Measurements from ENCODE around the gene BNC2.

The BNC2 gene

DNA sequence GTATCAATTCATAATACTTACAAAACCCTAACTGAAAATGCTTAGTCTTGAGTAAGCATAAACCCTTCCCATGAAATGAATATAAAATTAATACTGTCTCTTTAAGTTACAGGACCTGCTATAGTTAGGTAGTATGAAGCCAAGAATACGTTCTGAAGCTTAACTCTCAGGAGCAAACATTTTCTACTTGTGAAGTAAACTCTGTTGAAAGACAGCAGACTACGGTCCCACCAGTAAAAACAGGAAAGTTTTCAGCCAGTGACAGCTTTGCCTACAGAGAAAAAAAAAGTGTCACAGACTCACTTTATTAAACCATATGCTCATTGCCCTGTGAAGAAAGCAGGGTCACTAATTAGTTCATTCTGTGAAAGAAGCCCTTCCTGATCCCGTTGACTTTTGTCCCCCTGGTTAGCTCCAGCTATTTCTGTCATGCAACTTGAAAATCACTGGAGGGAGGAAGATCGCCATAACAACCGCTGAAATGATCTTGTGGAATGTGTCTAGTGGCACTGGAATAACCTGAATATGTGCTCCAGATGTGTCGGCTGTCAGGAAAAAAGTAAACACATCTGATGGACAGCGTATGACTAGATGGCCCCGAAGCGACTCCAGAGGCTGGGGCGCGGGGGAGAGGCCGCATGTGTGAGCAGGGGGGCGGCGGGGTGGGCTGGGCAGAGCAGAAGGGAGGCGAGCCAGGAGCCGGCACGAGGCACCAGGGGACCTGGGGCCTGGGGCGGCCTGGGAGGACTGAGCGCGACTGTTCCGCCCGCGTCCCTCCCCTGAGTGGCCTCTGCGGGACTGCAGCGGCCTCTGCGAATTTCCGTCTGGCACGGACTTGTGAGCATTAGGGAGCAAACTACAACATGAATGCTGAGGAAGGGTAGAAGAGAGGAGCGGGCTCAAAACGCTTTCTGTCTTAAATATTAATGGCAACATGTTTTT, 41.9 kb downstream of the BNC2 start:
- Histone ChIP-seq H3K9ac (ENCODE audit: insufficient read length) (no peak overlapping the region), H3K9me3 (ENCODE audit: low read depth, low read length) (no peaks in the 10 kb centered on the region), H3K36me3 (ENCODE audit: insufficient read depth, low read length) (no peaks in the 10 kb centered on the region), H3K4me3 (peak overlapping the region; percentile 44), H3K27ac (peak overlapping the region; percentile 65)
- no peak for DNase-seq (ENCODE audit: low read depth, low spot score)
- TF ChIP-seq POLR2AphosphoS5 (IDR thresholded peaks at IDR 0.05; ENCODE audit: borderline replicate concordance, low read depth, low read length) = no peak
- TF ChIP-seq FOXP2 (optimal IDR thresholded peaks at IDR 0.05; ENCODE audit: control extremely low read depth, extremely low read length, insufficient read depth) = no peak
- TF ChIP-seq EZH2 (IDR thresholded peaks at IDR 0.05) = no peak

DNA sequence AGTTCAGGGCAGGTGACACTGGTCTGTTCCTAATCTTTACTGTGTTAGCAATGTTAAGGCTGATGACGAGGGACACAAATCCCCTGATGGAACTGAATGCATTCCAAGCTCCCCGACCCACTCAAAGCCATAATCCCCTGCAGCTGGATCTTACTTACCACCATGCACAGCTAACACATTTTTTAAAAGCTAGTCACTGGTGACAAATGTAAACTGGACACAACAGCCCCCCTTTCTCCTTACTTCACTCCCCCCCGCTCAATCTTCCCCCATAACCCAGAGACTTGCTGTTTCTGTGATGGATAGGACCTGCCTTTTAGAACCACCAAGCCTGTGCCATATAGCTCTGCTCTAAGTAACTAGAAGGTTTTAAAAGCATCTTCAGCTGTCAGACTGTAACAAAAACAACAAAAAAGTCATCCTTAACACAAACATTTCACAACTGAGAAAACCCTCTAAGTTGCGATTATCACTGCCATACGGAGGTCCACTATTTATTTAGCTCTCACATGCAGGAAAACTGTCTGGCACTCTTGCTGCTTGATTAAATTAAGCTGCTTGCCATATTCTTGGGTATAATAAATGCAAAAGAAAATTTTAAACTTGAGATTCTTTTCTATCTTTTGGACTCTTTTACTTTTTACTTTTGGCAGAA, 44.4 kb downstream of the BNC2 start:
- no peak for TF ChIP-seq POLR2AphosphoS5 (IDR thresholded peaks at IDR 0.05; ENCODE audit: borderline replicate concordance, low read depth, low read length)
- no peak for TF ChIP-seq EZH2 (IDR thresholded peaks at IDR 0.05)
- TF ChIP-seq FOXP2 (optimal IDR thresholded peaks at IDR 0.05; ENCODE audit: control extremely low read depth, extremely low read length, insufficient read depth) = no peak
- H3K9me3 ChIP-seq (ENCODE audit: low read depth, low read length) = no peaks in the 10 kb centered on the region
- H3K9ac ChIP-seq (ENCODE audit: insufficient read length) = no peak overlapping the region
- no peak for DNase-seq (ENCODE audit: low read depth, low spot score)
- peak overlapping the region; percentile 2; the same call in 1 of the 2 replicates for H3K4me3 ChIP-seq
- H3K36me3 ChIP-seq (ENCODE audit: insufficient read depth, low read length) = no peaks in the 10 kb centered on the region
- H3K27ac ChIP-seq = peak overlapping the region; percentile 35

DNA sequence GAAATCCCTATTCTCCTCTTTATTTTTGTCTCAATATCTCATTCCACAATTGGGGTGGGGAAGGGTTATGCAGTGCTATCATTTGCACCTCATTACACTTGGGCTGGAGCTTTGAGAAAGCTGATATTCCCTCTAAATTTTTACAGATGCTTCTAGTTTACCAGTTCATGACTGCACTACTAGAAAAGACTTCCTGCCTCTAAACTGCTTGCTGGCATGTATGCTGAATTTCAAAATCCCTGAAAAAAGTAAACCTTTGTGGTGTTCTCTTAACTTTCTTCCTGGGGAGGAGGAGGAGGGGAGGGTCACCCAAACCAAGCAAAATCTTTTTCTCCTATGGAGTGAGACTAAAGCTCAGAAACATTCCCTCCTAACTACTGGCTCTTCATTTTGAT, 45.1 kb downstream of the BNC2 start:
- TF ChIP-seq POLR2AphosphoS5 (IDR thresholded peaks at IDR 0.05; ENCODE audit: borderline replicate concordance, low read depth, low read length) = no peak
- no peak for DNase-seq (ENCODE audit: low read depth, low spot score)
- no peak overlapping the region for H3K9ac ChIP-seq (ENCODE audit: insufficient read length)
- H3K36me3 ChIP-seq (ENCODE audit: insufficient read depth, low read length) = no peaks in the 10 kb centered on the region
- H3K27ac ChIP-seq = peak overlapping the region; percentile 35
- H3K9me3 ChIP-seq (ENCODE audit: low read depth, low read length) = no peaks in the 10 kb centered on the region
- H3K4me3 ChIP-seq = peak overlapping the region; percentile 2; the same call in 1 of the 2 replicates

DNA sequence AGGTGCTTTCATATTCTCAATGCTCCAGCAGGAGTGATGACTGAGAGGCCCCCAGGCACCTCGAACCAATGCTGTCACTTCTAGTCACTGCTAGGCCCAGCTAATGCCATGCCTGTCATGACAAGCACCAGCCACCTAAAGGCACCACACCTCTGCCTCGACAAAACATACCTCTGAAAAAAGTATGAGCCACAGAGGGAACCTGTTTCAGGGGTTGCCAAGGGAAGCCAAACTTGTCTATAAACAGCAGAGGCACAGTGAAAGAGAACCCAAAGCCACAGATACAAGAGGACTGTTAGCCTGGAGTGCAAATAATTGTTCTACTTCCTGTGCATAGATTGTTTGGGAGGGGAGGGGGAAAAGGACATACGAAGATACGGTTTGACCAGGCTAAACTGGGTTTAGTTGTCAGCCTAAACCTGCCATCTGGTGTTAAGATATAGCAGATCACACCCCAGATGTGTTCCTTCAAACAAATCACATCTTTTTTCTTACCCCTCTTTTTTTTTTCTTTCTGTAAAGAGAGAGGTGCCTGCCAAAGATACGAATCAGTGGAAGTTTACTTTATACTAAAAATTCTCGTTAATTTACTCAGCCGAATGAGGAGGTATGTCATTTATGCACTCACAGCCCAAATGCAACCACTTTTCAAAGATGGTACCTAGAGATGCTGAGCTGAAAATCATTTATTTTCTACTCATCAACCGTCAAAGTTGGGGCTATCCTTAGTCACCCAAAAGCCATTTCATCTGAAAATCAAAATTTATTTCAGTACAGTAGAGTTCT, 45.7 kb downstream of the BNC2 start:
- no peak overlapping the region for H3K9ac ChIP-seq (ENCODE audit: insufficient read length)
- H3K27ac ChIP-seq = peak overlapping the region; percentile 35
- DNase-seq (ENCODE audit: low read depth, low spot score) = no peak
- TF ChIP-seq EZH2 (IDR thresholded peaks at IDR 0.05) (no peak), FOXP2 (optimal IDR thresholded peaks at IDR 0.05; ENCODE audit: control extremely low read depth, extremely low read length, insufficient read depth) (no peak), POLR2AphosphoS5 (IDR thresholded peaks at IDR 0.05; ENCODE audit: borderline replicate concordance, low read depth, low read length) (no peak)
- no peaks in the 10 kb centered on the region for H3K9me3 ChIP-seq (ENCODE audit: low read depth, low read length)
- peak overlapping the region; percentile 11; the same call in 1 of the 2 replicates for H3K4me3 ChIP-seq
- no peaks in the 10 kb centered on the region for H3K36me3 ChIP-seq (ENCODE audit: insufficient read depth, low read length)

DNA sequence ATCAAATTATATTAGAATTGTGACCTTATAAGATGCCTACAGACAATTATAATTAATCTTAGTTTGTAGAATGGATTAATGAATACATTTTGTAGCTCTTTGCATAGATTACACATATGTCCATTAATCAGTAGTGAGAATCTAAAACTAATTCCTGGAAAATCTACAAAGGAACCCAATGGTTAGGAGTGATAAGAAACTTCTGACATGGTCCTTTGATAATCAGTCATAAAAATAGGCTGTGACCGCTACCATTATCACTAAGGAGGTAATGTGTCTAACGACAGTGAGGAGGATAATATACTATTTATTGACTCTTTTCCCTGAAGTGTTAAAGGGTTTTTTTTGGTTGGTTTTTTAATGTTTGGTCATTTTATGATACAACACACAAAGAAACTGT, 46.6 kb downstream of the BNC2 start:
- Histone ChIP-seq H3K4me3 (no peak overlapping the region), H3K27ac (no peak overlapping the region), H3K9ac (ENCODE audit: insufficient read length) (no peak overlapping the region), H3K36me3 (ENCODE audit: insufficient read depth, low read length) (no peaks in the 10 kb centered on the region), H3K9me3 (ENCODE audit: low read depth, low read length) (no peaks in the 10 kb centered on the region)
- DNase-seq (ENCODE audit: low read depth, low spot score) = no peak
- TF ChIP-seq POLR2AphosphoS5 (IDR thresholded peaks at IDR 0.05; ENCODE audit: borderline replicate concordance, low read depth, low read length) (no peak), EZH2 (IDR thresholded peaks at IDR 0.05) (no peak), FOXP2 (optimal IDR thresholded peaks at IDR 0.05; ENCODE audit: control extremely low read depth, extremely low read length, insufficient read depth) (no peak)

DNA sequence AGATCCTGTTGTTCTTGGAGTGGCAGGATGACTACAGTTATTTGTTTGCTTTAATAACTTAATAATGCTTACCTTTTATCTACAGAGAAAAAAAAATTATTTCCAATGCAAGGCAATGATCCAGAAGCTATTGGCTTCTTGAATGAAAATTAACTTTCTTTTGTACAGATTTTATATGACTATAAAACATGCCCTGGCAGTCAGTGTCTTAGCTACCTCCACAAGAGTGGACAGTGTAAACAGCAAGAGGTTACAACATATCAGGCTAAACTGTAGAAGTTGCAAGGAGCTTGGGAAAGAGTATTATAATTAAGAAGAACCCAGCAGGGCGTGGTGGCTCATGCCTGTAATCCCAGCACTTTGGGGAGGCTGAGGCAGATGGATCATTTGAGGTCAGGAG, 49.1 kb downstream of the BNC2 start:
- DNase-seq (ENCODE audit: low read depth, low spot score) = no peak
- no peak overlapping the region for H3K27ac ChIP-seq
- no peak for TF ChIP-seq EZH2 (IDR thresholded peaks at IDR 0.05)
- no peak for TF ChIP-seq POLR2AphosphoS5 (IDR thresholded peaks at IDR 0.05; ENCODE audit: borderline replicate concordance, low read depth, low read length)
- TF ChIP-seq FOXP2 (optimal IDR thresholded peaks at IDR 0.05; ENCODE audit: control extremely low read depth, extremely low read length, insufficient read depth) = no peak
- H3K36me3 ChIP-seq (ENCODE audit: insufficient read depth, low read length) = no peaks in the 10 kb centered on the region
- H3K9me3 ChIP-seq (ENCODE audit: low read depth, low read length) = no peaks in the 10 kb centered on the region
- no peak overlapping the region for H3K4me3 ChIP-seq
- H3K9ac ChIP-seq (ENCODE audit: insufficient read length) = no peak overlapping the region

DNA sequence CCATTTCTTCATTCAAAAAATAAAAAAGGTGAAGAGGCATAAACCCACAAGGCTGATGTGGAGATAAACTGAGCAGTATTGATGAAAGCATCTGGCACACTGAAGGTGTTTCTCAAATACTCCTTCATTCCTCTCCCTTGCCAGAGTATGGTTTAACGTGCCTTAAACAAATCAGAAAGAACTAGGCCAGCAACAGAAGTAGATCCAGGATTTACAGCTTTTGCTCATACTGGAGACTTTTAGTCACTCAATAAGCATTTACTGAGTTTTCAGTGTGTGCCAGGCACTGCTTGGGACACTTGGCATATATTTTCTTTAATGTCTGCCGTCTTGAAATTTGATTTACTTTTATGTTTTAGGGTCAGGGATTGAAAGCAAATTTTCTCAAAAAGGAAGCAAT, 53.0 kb downstream of the BNC2 start:
- no peak for TF ChIP-seq EZH2 (IDR thresholded peaks at IDR 0.05)
- TF ChIP-seq POLR2AphosphoS5 (IDR thresholded peaks at IDR 0.05; ENCODE audit: borderline replicate concordance, low read depth, low read length) = no peak
- no peak for TF ChIP-seq FOXP2 (optimal IDR thresholded peaks at IDR 0.05; ENCODE audit: control extremely low read depth, extremely low read length, insufficient read depth)
- DNase-seq (ENCODE audit: low read depth, low spot score) = no peak
- Histone ChIP-seq H3K27ac (no peak overlapping the region), H3K36me3 (ENCODE audit: insufficient read depth, low read length) (no peaks in the 10 kb centered on the region), H3K9me3 (ENCODE audit: low read depth, low read length) (no peaks in the 10 kb centered on the region), H3K9ac (ENCODE audit: insufficient read length) (no peak overlapping the region), H3K4me3 (no peak overlapping the region)

DNA sequence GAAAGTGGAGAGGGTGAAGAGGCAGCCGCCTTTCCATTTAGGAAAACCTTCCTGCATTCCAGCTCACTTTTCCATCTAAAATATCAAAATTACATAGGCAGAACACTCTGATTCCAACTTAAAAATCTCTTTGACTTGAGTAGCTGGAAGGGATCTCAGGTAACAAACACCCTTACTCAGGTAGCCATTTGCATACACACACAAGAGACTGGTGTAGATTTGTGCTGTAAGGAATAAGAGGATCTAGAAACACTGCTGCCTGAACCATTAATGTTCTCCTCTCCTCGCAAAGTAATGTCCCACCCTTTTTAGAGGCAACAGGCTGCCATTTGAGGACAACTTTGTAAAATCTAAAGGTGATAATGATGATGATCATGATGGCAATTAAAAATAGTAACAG, 53.5 kb downstream of the BNC2 start:
- Histone ChIP-seq H3K27ac (no peak overlapping the region), H3K9me3 (ENCODE audit: low read depth, low read length) (no peaks in the 10 kb centered on the region), H3K36me3 (ENCODE audit: insufficient read depth, low read length) (no peaks in the 10 kb centered on the region), H3K9ac (ENCODE audit: insufficient read length) (no peak overlapping the region), H3K4me3 (no peak overlapping the region)
- no peak for TF ChIP-seq FOXP2 (optimal IDR thresholded peaks at IDR 0.05; ENCODE audit: control extremely low read depth, extremely low read length, insufficient read depth)
- no peak for TF ChIP-seq EZH2 (IDR thresholded peaks at IDR 0.05)
- TF ChIP-seq POLR2AphosphoS5 (IDR thresholded peaks at IDR 0.05; ENCODE audit: borderline replicate concordance, low read depth, low read length) = no peak
- no peak for DNase-seq (ENCODE audit: low read depth, low spot score)
